Measurements from ENCODE around the gene CMTM2. TPM values are rescaled to one million over a fixed set of nuclear protein-coding genes. Genes with fewer than 3 reads are reported as not detected.
A peak's percentile ranks its signal among the peaks of the same experiment; 100 is the strongest.

The CMTM2 gene
- total and polyA plus RNA-seq, 9 of the 15 experiments (the other 6 are each of a cell fraction or from before 2014, with no cell fraction given), result not detected

DNA sequence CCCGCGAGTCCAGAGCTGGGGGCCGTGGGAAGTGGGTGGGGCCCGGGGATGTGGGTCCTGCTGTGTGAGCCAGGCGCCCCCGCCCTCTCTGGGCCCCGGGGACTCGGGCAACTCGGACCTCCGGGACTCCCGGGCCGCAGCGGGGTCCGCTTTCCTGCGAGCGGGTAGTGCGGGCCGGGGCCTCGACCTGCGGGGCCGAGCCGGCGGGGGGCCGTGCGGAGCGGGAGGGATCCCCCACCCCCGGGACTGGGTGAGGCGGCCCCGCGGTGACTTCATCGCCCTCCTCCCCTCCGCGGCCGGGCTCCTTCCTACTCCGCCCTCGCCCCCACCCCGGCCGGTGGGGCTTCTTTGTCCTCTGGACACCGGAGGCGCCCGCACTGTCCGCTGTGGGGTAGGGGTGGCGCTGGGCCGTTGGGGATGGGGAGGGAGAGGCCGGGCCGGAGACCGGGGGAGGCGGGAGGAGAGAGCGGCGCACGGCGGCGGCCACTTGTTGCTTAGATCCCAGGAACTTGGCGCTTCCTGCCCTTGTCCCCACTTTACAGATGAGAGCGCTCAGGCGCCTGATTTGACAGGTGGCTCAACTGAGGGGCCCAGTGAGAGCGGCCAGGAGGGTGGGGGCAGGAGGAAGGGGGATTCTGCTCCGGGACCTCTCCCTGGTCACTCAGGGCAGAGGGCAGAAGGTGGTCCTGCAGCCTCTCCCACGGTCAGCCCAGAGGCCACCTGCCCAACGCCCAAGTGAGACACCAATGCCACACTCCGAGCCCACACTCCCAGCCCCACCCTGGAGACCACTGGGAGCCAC is 26.1 kb downstream of the CMTM2 start (continued):
- no peak for TF ChIP-seq NR1H2 (CRISPR knock-in tag; IDR thresholded peaks at IDR 0.05)
- TF ChIP-seq JUND (IDR thresholded peaks at IDR 0.05; ENCODE audit: borderline replicate concordance, low read depth, low read length), result 0 out of 2 replicates have a peak, but pooled peaks have one; percentile 40
- TF ChIP-seq JUND (tag; IDR thresholded peaks at IDR 0.05; ENCODE audit: borderline replicate concordance, low read depth, low read length), result no peak
- no peak for TF ChIP-seq SMARCC2 (IDR thresholded peaks at IDR 0.05; ENCODE audit: low read depth)
- TF ChIP-seq ZC3H8 (IDR thresholded peaks at IDR 0.05), result no peak
- peak; percentile 55 for TF ChIP-seq PRDM10 (IDR thresholded peaks at IDR 0.05; ENCODE audit: partially characterized antibody)
- TF ChIP-seq FOXM1 (IDR thresholded peaks at IDR 0.05; ENCODE audit: low read depth), result no peak
- 0 out of 2 replicates have a peak, but pooled peaks have one; percentile 64 for TF ChIP-seq FOXM1 (CRISPR knock-in tag; IDR thresholded peaks at IDR 0.05; ENCODE audit: low read depth)
- TF ChIP-seq PHF8 (IDR thresholded peaks at IDR 0.05; ENCODE audit: borderline replicate concordance, low read length), result no peak
- peak; percentile 13 for TF ChIP-seq FUS (optimal IDR thresholded peaks at IDR 0.05; ENCODE audit: low read depth, low read length)
- peak; percentile 80 for TF ChIP-seq ZFX (CRISPR knock-in tag; IDR thresholded peaks at IDR 0.05)
- peak; percentile 5 for TF ChIP-seq CCNT2 (IDR thresholded peaks at IDR 0.05; ENCODE audit: borderline replicate concordance, extremely low read depth, insufficient read length, low read depth, low read length)
- TF ChIP-seq, protein P1, sequence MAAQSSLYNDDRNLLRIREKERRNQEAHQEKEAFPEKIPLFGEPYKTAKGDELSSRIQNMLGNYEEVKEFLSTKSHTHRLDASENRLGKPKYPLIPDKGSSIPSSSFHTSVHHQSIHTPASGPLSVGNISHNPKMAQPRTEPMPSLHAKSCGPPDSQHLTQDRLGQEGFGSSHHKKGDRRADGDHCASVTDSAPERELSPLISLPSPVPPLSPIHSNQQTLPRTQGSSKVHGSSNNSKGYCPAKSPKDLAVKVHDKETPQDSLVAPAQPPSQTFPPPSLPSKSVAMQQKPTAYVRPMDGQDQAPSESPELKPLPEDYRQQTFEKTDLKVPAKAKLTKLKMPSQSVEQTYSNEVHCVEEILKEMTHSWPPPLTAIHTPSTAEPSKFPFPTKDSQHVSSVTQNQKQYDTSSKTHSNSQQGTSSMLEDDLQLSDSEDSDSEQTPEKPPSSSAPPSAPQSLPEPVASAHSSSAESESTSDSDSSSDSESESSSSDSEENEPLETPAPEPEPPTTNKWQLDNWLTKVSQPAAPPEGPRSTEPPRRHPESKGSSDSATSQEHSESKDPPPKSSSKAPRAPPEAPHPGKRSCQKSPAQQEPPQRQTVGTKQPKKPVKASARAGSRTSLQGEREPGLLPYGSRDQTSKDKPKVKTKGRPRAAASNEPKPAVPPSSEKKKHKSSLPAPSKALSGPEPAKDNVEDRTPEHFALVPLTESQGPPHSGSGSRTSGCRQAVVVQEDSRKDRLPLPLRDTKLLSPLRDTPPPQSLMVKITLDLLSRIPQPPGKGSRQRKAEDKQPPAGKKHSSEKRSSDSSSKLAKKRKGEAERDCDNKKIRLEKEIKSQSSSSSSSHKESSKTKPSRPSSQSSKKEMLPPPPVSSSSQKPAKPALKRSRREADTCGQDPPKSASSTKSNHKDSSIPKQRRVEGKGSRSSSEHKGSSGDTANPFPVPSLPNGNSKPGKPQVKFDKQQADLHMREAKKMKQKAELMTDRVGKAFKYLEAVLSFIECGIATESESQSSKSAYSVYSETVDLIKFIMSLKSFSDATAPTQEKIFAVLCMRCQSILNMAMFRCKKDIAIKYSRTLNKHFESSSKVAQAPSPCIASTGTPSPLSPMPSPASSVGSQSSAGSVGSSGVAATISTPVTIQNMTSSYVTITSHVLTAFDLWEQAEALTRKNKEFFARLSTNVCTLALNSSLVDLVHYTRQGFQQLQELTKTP (IDR thresholded peaks at IDR 0.05; ENCODE audit: low read depth in 1 of 2, partially characterized antibody in 2 of 2), result no peak
- TF ChIP-seq ZNF79 (CRISPR knock-in tag; IDR thresholded peaks at IDR 0.05; ENCODE audit: low read depth), result no peak
- no peak for TF ChIP-seq GABPA (tag; conservative IDR thresholded peaks at IDR 0.05; ENCODE audit: low read depth)
- TF ChIP-seq ZNF263 (CRISPR knock-in tag; IDR thresholded peaks at IDR 0.05; ENCODE audit: borderline replicate concordance), result peak; percentile 43; the same call in 1 of the 2 replicates
- no peak for TF ChIP-seq ZNF551 (CRISPR knock-in tag; IDR thresholded peaks at IDR 0.05)
- peak; percentile 57; the same call in 1 of the 2 replicates for TF ChIP-seq SMARCA5 (IDR thresholded peaks at IDR 0.05)
- TF ChIP-seq YY1 (IDR thresholded peaks at IDR 0.05; ENCODE audit: borderline replicate concordance in 1 of 3, control insufficient read depth in 1 of 3, extremely low read depth in 1 of 3, insufficient read depth in 3 of 3, insufficient read length in 1 of 3, insufficient replicate concordance in 2 of 3, low read depth in 1 of 3, low read length in 2 of 3), result peak in 1 of 3 experiments; percentile 6
- no peak for TF ChIP-seq PHB2 (IDR thresholded peaks at IDR 0.05; ENCODE audit: low read depth)

Data from K562 (cell line).